HepG2 (cell line): Measurements from ENCODE around the gene EPHA6. TPM values are rescaled to one million over a fixed set of nuclear protein-coding genes. Genes with fewer than 3 reads are reported as not detected.

Source experiments
- ARID2 ChIP-seq: sonication (generic); formaldehyde crosslinking; IDR thresholded peaks from 2 replicates; pipeline ENCODE4 v1.8.1; 2022; ENCODE audit warnings: mild to moderate bottlenecking, missing genetic modification reagents, borderline replicate concordance
- CBFB ChIP-seq: sonication (generic); formaldehyde crosslinking; IDR thresholded peaks from 2 replicates; pipeline ENCODE4 v1.4.0; 2020; ENCODE audit warnings: missing genetic modification reagents
- CHCHD3 ChIP-seq: sonication (generic); formaldehyde crosslinking; IDR thresholded peaks from 2 replicates; pipeline ENCODE4 v1.8.0; 2022; ENCODE audit warnings: mild to moderate bottlenecking, missing genetic modification reagents, moderate library complexity
- CHD4 ChIP-seq: fragments of 200-600 bp; sonication (generic); IDR thresholded peaks from 2 replicates; pipeline ENCODE4 v1.7.0; 2017; ENCODE audit warnings: mild to moderate bottlenecking, low read length, borderline replicate concordance
- FOXA3 ChIP-seq: IDR thresholded peaks from 2 replicates; pipeline ENCODE4 v1.6.1; 2016; ENCODE audit warnings: missing genetic modification reagents, missing compliant biosample characterization
- HNRNPUL1 ChIP-seq: fragments of 200-400 bp; formaldehyde crosslinking; IDR thresholded peaks from 2 replicates; pipeline ENCODE4 v1.6.1; 2017; ENCODE audit warnings: low read depth, mild to moderate bottlenecking, low read length, moderate library complexity
- HOXD1 ChIP-seq: sonication (generic); formaldehyde crosslinking; IDR thresholded peaks from 2 replicates; pipeline ENCODE4 v1.5.0; 2020; ENCODE audit warnings: missing genetic modification reagents
- JUNB ChIP-seq: sonication (generic); formaldehyde crosslinking; IDR thresholded peaks from 2 replicates; pipeline ENCODE4 v1.8.0; 2022; ENCODE audit warnings: missing genetic modification reagents, mild to moderate bottlenecking, borderline replicate concordance
- PCBP2 ChIP-seq: fragments of 200-400 bp; formaldehyde crosslinking; optimal IDR thresholded peaks from 2 replicates; pipeline ENCODE3; 2018; ENCODE audit warnings: low read length, low read depth; ENCODE audit not compliant: poor library complexity, severe bottlenecking
- SAP130 ChIP-seq: IDR thresholded peaks from 2 replicates; pipeline ENCODE4 v1.6.1; 2016; ENCODE audit warnings: low read depth
- SMAD1 ChIP-seq: sonication (generic); formaldehyde crosslinking; IDR thresholded peaks from 2 replicates; pipeline ENCODE4 v1.4.0; 2020; ENCODE audit warnings: missing genetic modification reagents, low read depth, mild to moderate bottlenecking, borderline replicate concordance
- ZNF24 ChIP-seq: fragments of 450-650 bp; IDR thresholded peaks from 2 replicates; pipeline ENCODE4 v1.6.1; 2017; ENCODE audit warnings: antibody characterized with exemption, mild to moderate bottlenecking
- ZNF724P ChIP-seq: sonication (generic); formaldehyde crosslinking; IDR thresholded peaks from 2 replicates; pipeline ENCODE4 v1.8.0; 2022; ENCODE audit warnings: missing genetic modification reagents, borderline replicate concordance
- ZNF747 ChIP-seq: sonication (generic); formaldehyde crosslinking; IDR thresholded peaks from 2 replicates; pipeline ENCODE4 v1.8.1; 2023; ENCODE audit warnings: missing genetic modification reagents, mild to moderate bottlenecking, borderline replicate concordance
- polyA plus RNA-seq, 8 experiments: library from polyadenylated mRNA; depleted of rRNA in 3 of 8; stranded (reverse) in 7 of 8; unstranded in 1 of 8; fragments of >200 nt; fragmentation: Illumina TruSeq in 4 of 8; extraction: Trizol in 4 of 8; gene quantifications; 2 replicates each; pipeline versions ENCODE4 v1.2.1 to v1.2.3, GENCODE V29; 2011 to 2016; ENCODE audit warnings: low read depth in 4 of 8, missing spikeins in 1 of 8, mixed read lengths in 1 of 8; ENCODE audit not compliant: insufficient read depth in 1 of 8
- total RNA-seq, 5 experiments: library from RNA; depleted of rRNA; stranded (reverse); fragments of >200 nt; fragmentation: Illumina TruSeq; extraction: Trizol; gene quantifications; 2 replicates each; pipeline ENCODE4 v1.2.3, GENCODE V29; 2016; ENCODE audit warnings: low read depth in 1 of 5
- TF ChIP-seq, protein P1 (sequence below): IDR thresholded peaks from 2 replicates; pipeline ENCODE4 v1.6.1; 2016; ENCODE audit warnings: missing compliant biosample characterization, missing genetic modification reagents, borderline replicate concordance
- TF ChIP-seq, protein P2 (sequence below): sonication (generic); formaldehyde crosslinking; IDR thresholded peaks from 2 replicates; pipeline ENCODE4 v1.8.1; 2022; ENCODE audit warnings: low read depth, mild to moderate bottlenecking, missing genetic modification reagents
- TF ChIP-seq, protein P3 (sequence below): sonication (generic); formaldehyde crosslinking; IDR thresholded peaks from 2 replicates; pipeline ENCODE4 v1.5.1; 2020; ENCODE audit warnings: missing genetic modification reagents, mild to moderate bottlenecking, borderline replicate concordance
- TF ChIP-seq, protein P4 (sequence below): sonication (generic); formaldehyde crosslinking; IDR thresholded peaks from 2 replicates; pipeline ENCODE4 v1.8.1; 2023; ENCODE audit warnings: mild to moderate bottlenecking, missing genetic modification reagents, borderline replicate concordance
- TF ChIP-seq, protein P5 (sequence below): sonication (generic); formaldehyde crosslinking; IDR thresholded peaks from 2 replicates; pipeline ENCODE4 v1.5.1; 2020; ENCODE audit warnings: missing genetic modification reagents, mild to moderate bottlenecking, borderline replicate concordance

The EPHA6 gene
- total and polyA plus RNA-seq, 2 of the 13 experiments (the other 11 are each of a cell fraction or from before 2014, with no cell fraction given): not detected

DNA sequence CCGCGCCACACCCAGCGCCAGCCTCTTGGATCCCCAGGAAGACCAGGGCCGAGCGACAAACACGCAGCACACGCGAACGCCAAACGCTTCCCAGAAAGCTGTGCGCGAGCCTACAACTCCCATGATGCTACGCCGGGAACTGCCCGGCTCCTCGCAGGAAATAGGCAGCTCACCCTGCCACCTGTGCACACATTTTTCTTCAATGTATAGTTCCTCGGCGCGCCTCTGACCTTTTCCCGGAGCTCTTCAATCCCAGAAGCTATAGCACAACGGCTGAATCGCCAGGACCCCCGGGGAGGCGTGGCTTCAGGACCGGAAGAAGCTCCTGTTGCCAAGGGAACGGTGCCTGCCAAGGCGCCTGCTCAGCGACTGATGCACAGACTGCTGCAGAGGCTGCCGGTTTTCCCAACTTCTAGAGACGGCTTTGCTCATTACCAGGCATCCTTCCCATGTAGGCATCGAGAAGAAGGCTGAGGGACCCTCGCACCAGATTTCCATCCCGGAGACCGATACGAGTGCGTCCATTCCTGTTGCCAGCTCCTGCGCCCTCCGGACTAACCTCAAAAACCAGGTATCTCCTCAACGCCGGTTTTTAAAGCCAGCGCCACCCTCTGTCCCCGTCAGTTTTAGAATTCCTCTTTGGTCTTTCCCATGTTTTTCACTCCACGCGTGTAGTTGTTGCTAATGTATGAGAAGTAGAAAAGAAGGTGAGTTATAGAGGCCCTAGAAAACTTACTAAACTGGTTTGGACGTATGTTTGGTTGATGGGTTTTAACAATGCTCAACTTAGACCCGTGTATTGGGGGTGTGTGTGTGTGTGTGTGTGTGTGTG, 950.2 kb downstream of the EPHA6 start, which contains the start of gene ARL6 (continued):
- TF ChIP-seq, protein P1, sequence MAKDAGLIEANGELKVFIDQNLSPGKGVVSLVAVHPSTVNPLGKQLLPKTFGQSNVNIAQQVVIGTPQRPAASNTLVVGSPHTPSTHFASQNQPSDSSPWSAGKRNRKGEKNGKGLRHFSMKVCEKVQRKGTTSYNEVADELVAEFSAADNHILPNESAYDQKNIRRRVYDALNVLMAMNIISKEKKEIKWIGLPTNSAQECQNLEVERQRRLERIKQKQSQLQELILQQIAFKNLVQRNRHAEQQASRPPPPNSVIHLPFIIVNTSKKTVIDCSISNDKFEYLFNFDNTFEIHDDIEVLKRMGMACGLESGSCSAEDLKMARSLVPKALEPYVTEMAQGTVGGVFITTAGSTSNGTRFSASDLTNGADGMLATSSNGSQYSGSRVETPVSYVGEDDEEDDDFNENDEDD: no peak
- TF ChIP-seq SAP130 (CRISPR knock-in tag): peak; percentile 92
- TF ChIP-seq, protein P2, sequence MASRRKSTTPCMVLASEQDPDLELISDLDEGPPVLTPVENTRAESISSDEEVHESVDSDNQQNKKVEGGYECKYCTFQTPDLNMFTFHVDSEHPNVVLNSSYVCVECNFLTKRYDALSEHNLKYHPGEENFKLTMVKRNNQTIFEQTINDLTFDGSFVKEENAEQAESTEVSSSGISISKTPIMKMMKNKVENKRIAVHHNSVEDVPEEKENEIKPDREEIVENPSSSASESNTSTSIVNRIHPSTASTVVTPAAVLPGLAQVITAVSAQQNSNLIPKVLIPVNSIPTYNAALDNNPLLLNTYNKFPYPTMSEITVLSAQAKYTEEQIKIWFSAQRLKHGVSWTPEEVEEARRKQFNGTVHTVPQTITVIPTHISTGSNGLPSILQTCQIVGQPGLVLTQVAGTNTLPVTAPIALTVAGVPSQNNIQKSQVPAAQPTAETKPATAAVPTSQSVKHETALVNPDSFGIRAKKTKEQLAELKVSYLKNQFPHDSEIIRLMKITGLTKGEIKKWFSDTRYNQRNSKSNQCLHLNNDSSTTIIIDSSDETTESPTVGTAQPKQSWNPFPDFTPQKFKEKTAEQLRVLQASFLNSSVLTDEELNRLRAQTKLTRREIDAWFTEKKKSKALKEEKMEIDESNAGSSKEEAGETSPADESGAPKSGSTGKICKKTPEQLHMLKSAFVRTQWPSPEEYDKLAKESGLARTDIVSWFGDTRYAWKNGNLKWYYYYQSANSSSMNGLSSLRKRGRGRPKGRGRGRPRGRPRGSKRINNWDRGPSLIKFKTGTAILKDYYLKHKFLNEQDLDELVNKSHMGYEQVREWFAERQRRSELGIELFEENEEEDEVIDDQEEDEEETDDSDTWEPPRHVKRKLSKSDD: no peak
- no peak for TF ChIP-seq ZNF747 (CRISPR knock-in tag)
- no peak for TF ChIP-seq ARID2 (CRISPR knock-in tag)
- TF ChIP-seq CHCHD3 (CRISPR knock-in tag): no peak
- TF ChIP-seq, protein P3, sequence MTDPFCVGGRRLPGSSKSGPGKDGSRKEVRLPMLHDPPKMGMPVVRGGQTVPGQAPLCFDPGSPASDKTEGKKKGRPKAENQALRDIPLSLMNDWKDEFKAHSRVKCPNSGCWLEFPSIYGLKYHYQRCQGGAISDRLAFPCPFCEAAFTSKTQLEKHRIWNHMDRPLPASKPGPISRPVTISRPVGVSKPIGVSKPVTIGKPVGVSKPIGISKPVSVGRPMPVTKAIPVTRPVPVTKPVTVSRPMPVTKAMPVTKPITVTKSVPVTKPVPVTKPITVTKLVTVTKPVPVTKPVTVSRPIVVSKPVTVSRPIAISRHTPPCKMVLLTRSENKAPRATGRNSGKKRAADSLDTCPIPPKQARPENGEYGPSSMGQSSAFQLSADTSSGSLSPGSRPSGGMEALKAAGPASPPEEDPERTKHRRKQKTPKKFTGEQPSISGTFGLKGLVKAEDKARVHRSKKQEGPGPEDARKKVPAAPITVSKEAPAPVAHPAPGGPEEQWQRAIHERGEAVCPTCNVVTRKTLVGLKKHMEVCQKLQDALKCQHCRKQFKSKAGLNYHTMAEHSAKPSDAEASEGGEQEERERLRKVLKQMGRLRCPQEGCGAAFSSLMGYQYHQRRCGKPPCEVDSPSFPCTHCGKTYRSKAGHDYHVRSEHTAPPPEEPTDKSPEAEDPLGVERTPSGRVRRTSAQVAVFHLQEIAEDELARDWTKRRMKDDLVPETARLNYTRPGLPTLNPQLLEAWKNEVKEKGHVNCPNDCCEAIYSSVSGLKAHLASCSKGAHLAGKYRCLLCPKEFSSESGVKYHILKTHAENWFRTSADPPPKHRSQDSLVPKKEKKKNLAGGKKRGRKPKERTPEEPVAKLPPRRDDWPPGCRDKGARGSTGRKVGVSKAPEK (CRISPR knock-in tag): no peak
- no peak for TF ChIP-seq CBFB (CRISPR knock-in tag)
- TF ChIP-seq ZNF724P (CRISPR knock-in tag): no peak
- TF ChIP-seq, protein P4, sequence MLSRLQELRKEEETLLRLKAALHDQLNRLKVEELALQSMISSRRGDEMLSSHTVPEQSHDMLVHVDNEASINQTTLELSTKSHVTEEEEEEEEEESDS (CRISPR knock-in tag): no peak
- no peak for TF ChIP-seq JUNB (CRISPR knock-in tag)
- TF ChIP-seq SMAD1 (CRISPR knock-in tag): no peak
- TF ChIP-seq, protein P5, sequence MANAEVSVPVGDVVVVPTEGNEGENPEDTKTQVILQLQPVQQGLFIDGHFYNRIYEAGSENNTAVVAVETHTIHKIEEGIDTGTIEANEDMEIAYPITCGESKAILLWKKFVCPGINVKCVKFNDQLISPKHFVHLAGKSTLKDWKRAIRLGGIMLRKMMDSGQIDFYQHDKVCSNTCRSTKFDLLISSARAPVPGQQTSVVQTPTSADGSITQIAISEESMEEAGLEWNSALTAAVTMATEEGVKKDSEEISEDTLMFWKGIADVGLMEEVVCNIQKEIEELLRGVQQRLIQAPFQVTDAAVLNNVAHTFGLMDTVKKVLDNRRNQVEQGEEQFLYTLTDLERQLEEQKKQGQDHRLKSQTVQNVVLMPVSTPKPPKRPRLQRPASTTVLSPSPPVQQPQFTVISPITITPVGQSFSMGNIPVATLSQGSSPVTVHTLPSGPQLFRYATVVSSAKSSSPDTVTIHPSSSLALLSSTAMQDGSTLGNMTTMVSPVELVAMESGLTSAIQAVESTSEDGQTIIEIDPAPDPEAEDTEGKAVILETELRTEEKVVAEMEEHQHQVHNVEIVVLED (CRISPR knock-in tag): peak; percentile 91
- TF ChIP-seq FOXA3: peak; percentile 46
- TF ChIP-seq HOXD1 (CRISPR knock-in tag): 0 out of 2 replicates have a peak, but pooled peaks have one; percentile 11
- TF ChIP-seq ZNF24: no peak
- TF ChIP-seq HNRNPUL1: no peak
- no peak for TF ChIP-seq PCBP2
- TF ChIP-seq CHD4: no peak
